WERI-Rb-1 (cell line): Measurements from ENCODE around the gene MAP1A.

Experiments used
- DNase-seq: peaks from one replicate; pipeline ENCODE4 v3.0.0-alpha.2; 2020
- H3K27ac ChIP-seq: fragments of 250-450 bp; sonication (Bioruptor Pico); 2 replicates; pipeline ENCODE4 v1.5.1; 2020; ENCODE audit warnings: mild to moderate bottlenecking, moderate library complexity
- H3K27me3 ChIP-seq: fragments of 250-450 bp; sonication (Bioruptor Pico); 2 replicates; pipeline ENCODE4 v1.5.1; 2021; ENCODE audit warnings: mild to moderate bottlenecking, low read depth, moderate library complexity; ENCODE audit not compliant: insufficient read depth, severe bottlenecking
- H3K36me3 ChIP-seq: fragments of 250-450 bp; sonication (Bioruptor Pico); 2 replicates; pipeline ENCODE4 v1.5.1; 2020; ENCODE audit warnings: mild to moderate bottlenecking, moderate library complexity
- H3K4me3 ChIP-seq: 2 replicates; pipeline ENCODE4 v1.5.1; 2011; ENCODE audit warnings: low read depth, mild to moderate bottlenecking, control low read depth, low read length
- H3K9me3 ChIP-seq: fragments of 250-450 bp; sonication (Bioruptor Pico); 2 replicates; pipeline ENCODE4 v1.5.1; 2021; ENCODE audit warnings: mild to moderate bottlenecking, moderate library complexity; ENCODE audit not compliant: severe bottlenecking
- CTCF ChIP-seq: IDR thresholded peaks from 2 replicates; pipeline ENCODE4 v1.5.1; 2011; ENCODE audit warnings: low read depth, mild to moderate bottlenecking, control low read depth, inconsistent platforms, low read length

Gene MAP1A

GRCh38 chr15:43513550-43513949, 3.9 kb upstream of the MAP1A start:
- H3K27ac ChIP-seq = no peak overlapping the region
- no peaks in the 10 kb centered on the region for H3K36me3 ChIP-seq
- H3K9me3 ChIP-seq = no peaks in the 10 kb centered on the region
- DNase-seq = no peak
- H3K27me3 ChIP-seq = no peaks in the 10 kb centered on the region
- TF ChIP-seq CTCF = no peak
- no peak overlapping the region for H3K4me3 ChIP-seq

- no peaks in the 10 kb centered on the region for H3K27me3 ChIP-seq
- H3K27ac ChIP-seq = no peak overlapping the region
- H3K4me3 ChIP-seq = no peak overlapping the region
- H3K9me3 ChIP-seq = no peaks in the 10 kb centered on the region
- peak; percentile 78 for TF ChIP-seq CTCF
- no peaks in the 10 kb centered on the region for H3K36me3 ChIP-seq
- peak; percentile 66 for DNase-seq
Observed at GRCh38 chr15:43514241-43515057, 3.0 kb upstream of the MAP1A start.

GRCh38 chr15:43515741-43516140, 1.7 kb upstream of the MAP1A start:
- no peak for DNase-seq
- Histone ChIP-seq H3K27me3 (no peaks in the 10 kb centered on the region), H3K4me3 (no peak overlapping the region), H3K9me3 (no peaks in the 10 kb centered on the region), H3K36me3 (peaks cover 4% of the 10 kb centered on the region; the same call in 1 of the 2 replicates), H3K27ac (no peak overlapping the region)
- TF ChIP-seq CTCF = no peak

- H3K4me3 ChIP-seq = no peak overlapping the region
- TF ChIP-seq CTCF = no peak
- no peaks in the 10 kb centered on the region for H3K27me3 ChIP-seq
- no peaks in the 10 kb centered on the region for H3K9me3 ChIP-seq
- no peak for DNase-seq
- peaks cover 8% of the 10 kb centered on the region for H3K36me3 ChIP-seq
- H3K27ac ChIP-seq = peak overlapping the region; percentile 88
Observed at GRCh38 chr15:43516185-43516584, 1.2 kb upstream of the MAP1A start.

GRCh38 chr15:43516801-43517353, 531 bp upstream of the MAP1A start:
- Histone ChIP-seq H3K36me3 (peaks cover 15% of the 10 kb centered on the region), H3K27ac (peak overlapping the region; percentile 88), H3K9me3 (no peaks in the 10 kb centered on the region), H3K4me3 (peak overlapping the region; percentile 51), H3K27me3 (no peaks in the 10 kb centered on the region)
- TF ChIP-seq CTCF = no peak
- no peak for DNase-seq
